HG03103 (cell line): Measurements from ENCODE around the gene NOL4L.

Experiments
- ATAC-seq: cut with Tn5 transposase; IDR thresholded peaks from one replicate; pipeline ENCODE4 v1.9.1; 2021; ENCODE audit warnings: low read depth; ENCODE audit not compliant: unreplicated experiment

NOL4L gene

DNA sequence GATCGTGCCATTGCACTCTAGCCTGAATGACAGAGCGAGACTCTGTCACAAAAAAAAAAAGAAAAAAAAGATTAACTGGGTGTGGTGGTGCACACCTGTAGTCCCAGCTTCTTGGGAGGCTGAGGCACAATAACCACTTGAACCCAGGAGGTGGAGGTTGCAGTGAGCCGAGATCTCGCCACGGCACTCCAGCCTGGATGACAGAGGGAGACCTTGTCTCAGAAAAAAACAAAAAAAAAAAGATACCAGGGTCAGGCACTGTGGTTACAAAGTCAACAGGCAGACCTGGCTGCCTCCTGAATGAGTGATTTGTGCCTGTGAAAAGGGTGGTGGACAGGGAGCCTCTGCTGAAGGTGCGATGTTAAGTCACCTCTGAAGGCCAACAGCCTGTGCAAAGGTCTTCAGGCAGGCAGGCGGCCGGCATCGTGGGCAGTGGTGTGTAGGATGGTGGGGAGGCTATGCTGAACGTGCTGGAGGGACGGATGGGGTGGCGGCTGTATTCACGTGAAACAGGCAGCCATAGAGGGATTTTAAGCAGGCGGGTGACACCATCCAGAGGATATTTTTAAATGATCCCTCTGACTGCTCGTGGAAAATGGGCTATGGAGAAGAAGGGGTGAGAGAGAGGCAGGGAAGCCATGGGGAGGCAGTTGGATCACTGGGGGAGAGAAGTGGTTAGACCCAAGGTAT lies 41.4 kb downstream of the NOL4L start:
- ATAC-seq = no peak

DNA sequence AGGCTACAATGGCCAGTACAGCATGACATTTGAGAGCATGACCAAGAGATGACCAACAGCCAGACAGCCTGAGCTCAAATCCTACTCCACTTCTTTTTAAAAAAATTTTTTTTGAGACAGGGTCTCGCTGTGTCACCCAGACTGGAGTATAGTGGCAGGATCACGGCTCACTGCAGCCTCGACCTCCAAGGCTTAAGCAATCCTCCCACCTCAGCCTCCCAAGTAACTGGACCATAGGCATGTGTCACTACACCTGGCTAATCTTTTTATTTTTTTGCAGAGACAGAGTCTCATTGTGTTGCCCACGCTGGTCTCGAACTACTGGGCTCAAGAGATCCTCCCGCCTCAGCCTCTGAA lies 42.9 kb downstream of the NOL4L start:
- no peak for ATAC-seq

DNA sequence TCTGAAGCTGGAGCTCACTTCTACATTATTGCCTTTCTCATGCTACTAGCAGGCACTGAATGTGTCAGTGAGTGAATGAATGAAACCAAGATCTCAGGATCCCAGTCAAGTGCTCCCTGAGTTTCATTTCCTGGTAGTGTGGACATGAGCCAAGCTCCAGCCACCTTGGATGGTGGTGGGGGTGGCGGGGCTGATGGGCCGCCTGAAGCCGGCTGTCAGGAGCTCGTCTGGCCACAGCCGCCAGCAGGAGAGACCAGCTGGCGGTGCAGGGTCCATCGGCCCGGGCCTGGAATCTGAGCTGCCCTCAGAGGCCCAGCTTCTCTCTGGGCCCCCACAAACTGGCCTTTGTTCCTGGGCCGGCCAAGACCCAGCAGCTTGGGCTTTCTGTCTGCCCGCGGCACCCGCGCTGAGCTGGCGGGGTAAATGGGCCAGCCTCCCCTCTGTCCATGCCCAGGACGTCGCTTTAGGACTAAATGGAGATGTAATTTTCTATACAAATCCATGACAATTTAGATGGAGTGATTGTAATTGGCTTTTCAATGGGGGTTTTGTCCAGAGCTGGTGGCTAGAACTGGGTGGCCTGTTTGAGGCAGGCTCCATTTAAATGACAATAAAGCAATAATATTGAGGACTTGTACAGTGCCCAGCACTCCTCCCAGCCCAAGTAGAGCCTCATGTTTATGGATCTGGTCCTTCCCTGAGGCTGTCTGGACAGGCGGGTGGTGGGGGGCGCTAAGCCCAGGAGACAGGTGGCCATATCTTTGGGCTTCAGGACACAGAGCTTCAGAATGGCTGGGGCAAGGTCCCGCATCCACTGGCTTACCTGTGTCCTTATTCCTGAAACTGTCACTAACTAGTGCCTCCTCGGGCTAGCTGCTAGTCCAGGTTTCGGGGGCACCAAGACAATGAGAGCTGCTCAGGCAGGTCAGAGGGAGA lies 43.5 kb downstream of the NOL4L start:
- no peak for ATAC-seq

DNA sequence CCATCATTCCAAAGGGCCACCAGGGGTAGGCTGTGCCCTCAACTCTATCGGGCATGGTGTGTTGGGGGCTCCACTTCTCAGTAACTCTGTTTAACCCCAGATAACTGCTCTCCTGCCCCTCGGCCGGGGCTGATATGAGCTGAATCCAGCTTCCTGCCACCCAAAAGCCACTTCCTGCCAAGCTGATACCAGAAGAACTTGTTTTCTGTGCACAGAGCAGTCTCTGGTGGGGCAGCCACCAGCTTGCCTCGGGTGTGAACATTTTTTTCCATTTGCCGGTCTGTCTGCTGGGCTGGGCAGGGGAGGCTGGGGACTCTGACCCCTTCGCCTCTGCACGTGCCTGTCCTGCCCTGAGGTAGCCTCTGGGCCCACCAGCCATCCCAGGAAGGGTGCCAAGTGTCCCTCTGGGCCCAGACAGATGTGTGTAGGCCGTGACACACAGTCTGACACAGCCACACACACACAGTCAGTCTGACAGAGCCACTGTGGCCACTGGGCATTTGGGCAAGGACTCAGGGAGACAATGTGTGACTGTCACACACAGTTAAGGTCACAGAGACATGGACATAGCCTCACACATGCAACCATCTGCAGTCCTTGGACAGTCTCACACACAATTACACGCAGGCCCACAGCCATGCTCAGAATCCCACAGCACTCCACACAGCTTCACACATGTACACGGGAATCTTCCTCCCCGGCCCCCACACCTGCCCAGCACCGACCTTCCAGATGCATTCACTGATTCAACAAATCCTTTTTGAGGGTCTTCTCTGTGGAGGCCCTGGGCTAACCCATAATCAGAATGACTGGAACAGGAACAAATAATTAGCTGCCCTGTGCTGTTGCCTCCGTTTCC lies 45.1 kb downstream of the NOL4L start:
- no peak for ATAC-seq

DNA sequence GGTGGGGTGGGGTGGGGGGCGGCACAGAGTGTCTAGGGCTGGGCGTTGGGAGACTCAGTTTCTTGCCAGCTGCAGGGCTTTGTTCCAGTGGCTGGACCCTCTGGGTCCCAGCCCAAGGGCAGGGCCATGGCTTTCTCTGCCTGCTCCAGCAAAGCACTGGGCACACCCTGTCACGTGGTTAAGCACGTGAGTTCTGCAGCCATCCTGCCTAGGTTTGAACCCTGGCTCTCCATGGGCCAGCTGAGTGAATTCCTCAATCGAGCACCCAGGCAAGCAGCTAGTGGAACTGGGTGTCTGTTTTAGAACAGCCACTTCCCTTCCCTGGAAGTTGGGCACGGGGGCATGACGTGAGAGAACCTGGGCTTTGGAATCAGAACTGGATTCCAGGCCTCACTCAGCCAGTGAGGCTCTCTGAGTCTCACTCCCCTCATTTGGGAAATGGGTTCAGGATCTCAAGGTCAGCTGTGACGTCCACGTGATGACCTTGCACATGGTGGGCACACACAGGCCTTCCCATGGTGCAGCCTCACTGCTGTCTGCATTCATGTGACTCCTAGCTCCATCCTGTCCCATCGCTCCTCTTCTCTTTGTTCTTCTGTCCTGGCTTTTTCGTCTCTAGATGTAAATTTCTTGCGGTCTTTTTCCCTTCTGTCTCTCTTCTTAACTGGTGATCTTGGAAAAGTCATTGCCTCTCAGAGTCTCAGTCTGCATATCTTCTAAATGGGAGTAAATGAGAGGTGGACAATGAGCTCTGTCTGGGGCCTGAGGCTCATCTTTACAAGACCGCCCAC lies 45.9 kb downstream of the NOL4L start:
- ATAC-seq = no peak

DNA sequence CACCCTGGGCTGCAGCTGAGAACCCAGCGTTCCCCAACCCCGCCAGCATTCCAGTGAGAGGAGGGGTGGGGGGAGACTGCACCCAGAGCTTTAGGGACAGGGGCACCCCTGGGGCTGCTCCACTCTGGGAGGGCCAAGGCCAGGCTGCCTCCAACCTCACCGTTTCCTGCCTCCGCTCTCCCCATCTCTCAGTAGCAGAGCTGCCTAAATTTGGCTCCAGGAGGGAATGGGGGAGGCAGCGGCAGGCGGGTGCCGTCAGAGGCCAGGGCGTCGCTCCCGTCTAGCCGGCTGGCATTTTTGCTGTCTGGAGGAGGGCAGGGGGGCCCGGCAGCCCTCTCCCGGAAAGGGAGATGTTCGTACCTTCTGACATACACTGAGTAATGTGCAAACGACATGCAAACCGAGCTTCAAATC lies 46.6 kb downstream of the NOL4L start:
- no peak for ATAC-seq

DNA sequence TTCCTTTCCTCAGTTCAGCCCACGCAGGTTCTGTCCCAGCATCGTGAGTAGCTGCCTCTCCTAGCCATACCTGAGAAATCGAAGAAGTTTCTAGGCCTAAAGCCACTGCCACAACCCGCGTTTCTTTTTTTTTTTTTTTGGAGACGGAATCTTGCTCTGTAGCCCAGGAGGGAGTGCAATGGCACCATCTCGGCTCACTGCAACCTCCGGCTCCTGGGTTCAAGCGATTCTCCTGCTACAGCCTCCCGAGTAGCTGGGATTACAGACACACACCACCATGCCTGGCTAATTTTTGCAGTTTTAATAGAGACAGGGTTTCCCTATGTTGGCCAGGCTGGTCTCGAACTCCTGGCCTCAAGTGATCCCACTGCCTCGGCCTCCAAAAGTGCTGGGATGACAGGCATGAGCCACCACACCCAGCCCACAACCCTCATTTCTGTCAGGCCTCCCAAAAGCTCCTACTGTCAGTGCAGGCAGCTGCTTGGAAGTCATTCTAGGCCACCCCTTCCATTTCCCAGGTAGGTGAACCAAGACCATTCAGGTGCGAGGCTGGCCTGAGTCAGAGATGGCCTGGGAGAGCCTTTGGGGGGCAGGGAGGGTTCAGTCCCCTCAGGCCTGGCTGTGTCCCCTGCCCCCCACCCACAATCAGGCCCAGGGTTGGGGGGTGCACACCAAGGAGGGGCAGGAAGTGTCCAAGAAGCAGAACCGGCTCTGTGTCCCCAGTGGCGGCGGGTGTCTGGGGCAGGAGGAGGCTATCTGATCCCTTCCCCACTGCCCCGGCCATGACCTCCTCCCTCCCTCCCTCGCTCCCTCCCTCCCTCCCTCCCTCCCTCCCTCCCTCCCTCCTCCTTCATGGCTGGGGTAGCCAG lies 47.2 kb downstream of the NOL4L start:
- ATAC-seq = no peak

DNA sequence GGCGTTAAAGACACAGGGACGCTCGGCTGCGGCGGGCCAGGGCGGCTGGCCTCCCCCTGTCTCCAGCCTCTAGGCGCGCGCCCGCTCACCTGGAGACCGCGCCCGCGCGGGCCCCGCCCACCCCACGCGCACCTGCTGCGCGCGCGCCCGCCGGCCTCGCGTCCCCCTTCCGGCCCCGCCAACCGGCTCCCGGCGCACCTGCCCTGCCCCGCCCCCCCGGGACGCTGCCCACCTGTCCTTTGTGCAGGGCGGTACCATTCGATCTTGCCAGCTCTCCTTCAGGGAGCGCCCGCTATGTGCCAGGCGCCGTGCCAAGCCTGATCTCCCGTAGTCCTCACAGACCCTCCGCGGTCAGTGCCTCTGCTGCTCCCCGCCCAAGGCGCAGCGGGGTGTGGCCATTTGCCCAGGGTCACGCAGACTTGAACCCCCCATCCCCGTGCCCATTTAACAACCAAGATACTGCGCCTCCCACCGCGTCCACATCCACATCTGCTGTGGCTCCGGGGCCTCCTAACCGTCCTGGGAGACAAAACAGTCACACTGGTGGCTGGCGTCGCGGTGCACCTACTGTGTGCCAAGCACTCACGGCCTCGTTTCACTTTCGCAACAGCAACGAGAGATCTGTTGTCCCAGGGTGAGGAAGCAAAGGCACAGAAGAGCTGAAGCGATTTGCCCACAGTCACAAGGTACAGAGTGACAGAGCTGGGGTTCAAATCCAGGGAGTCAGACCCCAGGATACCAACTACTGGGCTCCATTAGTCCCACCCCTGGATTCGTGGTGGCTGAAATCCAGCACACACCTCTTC lies 48.1 kb downstream of the NOL4L start:
- ATAC-seq = peak; percentile 17

DNA sequence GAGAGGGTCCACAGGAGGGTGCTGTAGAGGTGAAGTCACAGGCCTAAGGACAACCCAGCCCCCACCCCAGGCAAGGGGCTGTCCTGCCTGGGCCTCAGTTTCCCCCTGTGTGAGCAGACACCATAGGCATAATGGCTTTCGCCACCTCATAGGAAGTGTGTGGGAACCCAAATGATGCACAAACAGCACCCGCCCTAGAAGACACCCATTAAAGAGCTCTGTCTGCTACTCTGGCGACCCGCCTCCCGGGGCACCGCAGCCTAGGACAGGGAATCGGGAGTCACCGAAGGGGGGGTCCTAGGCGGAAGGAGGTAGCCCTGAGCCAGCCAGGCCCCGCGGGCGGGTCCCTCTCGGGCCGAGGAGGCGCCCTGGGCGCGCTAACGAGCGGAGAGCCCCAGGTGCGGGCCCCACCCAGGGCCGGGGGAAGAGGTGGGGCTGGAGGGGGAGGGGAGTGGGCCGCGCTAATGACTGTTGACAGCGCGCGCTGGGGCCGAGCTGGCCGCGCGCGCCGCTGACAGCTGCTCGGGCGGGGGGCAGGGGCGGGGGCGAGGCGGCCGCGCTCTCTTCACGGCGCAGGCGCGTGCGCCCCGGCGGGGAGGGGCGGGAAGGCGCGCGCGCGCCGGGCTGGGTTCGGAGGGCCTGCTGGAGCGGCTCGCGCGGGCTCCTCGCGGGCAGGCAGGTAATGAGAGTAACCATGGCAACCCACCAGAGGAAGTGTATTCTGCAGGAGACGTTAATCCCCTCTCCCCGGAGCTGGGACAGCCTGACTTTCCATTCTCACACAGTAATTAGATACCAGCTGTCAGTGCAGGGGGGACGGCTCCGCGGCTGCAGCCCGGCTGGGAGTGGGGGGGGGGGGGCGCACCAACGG lies 48.9 kb downstream of the NOL4L start:
- peak; percentile 43 for ATAC-seq

DNA sequence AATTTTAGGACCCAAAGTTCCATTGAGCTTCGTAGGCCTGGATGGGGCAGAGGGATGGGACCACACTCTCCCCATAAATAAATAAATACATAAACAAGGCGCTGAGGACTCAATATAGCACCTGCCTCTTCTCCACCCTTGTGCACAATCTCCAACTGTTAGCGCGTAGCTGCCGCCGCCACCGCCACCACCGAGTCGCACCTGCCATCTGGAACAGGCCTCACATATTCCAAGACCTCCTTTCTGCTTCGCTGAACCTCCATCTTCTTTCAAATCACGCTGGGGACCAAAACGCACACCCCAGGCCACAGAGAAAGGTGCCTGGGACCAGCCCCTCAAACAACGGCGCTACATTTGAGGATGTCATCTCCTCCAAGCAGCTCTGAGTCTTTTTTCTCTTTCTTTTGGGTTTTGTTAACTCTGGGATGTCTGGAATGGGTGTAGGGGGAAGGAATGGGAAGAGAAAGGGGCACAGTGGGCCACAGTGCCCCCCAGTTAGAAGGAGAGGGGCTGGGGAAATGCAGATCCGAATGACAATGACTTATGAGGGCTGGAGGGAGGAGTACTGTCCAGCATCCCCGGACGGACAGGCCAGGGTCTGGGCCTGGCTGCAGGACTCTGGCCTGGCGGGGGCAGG lies 49.7 kb downstream of the NOL4L start:
- no peak for ATAC-seq

DNA sequence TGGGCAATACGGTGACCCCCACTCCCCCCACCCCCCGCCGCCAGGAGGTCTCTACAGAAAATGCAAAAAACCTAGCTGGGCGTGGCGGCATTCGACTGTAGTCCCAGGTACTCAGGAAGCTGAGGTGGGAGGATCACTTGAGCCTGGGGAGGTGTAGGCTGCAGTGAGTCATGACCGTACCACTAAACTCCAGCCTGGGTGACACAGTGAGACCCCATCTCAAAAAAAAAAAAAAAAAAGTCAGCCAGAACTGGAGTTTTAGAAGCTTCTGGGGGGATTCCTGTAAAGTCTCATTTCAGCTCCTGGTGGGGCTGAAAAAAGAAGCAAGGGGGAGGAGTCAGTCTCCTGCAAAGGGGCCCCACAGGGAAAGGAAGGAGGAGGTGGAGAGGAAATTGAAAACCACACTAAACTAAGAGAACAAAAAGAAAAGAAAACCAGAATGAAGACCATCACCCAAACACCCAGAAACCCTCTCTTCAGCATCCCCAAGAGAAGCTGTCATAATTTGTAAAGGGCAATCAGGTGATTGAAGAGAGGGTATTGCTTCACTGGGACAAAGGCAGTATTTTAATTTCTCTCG lies 50.4 kb downstream of the NOL4L start:
- no peak for ATAC-seq

DNA sequence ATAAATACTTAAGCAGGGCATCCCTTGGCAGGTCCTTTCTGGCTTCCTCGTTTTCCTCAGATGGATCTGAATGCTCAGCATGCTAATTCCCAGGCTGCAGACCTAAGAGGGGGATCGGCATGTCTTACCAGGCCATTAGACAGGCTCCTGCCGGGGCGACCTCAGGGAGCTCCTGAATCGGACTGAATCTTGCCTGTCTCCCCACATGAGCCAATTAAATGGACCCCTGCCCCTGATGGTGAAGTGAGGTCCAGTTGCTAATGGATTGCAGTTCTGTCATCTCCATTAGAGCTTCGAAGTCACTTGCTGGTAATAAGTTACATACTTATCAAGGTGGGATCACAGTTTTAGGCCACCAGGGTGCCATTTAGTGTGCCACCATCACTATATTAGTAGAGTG lies 51.4 kb downstream of the NOL4L start:
- ATAC-seq = no peak

DNA sequence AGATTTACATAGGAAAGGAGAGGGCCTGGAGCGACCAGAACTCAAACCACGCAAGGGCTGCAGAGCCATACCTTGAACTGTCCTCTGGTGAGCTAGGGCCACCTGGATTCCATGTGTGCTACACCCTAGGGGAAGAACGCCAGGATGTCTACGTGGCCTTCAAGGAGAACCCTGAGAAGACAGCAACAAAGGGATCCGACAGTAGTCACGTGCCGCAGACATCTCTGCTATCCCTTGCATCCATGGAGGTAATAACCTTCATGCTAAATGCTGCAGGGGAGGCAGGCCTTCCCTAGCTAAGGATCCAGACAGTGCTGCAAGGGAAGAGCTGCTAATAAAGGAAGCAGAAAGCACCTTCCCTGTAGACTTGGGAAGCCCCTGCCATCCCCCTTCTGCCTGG lies 52.9 kb downstream of the NOL4L start:
- ATAC-seq = no peak

DNA sequence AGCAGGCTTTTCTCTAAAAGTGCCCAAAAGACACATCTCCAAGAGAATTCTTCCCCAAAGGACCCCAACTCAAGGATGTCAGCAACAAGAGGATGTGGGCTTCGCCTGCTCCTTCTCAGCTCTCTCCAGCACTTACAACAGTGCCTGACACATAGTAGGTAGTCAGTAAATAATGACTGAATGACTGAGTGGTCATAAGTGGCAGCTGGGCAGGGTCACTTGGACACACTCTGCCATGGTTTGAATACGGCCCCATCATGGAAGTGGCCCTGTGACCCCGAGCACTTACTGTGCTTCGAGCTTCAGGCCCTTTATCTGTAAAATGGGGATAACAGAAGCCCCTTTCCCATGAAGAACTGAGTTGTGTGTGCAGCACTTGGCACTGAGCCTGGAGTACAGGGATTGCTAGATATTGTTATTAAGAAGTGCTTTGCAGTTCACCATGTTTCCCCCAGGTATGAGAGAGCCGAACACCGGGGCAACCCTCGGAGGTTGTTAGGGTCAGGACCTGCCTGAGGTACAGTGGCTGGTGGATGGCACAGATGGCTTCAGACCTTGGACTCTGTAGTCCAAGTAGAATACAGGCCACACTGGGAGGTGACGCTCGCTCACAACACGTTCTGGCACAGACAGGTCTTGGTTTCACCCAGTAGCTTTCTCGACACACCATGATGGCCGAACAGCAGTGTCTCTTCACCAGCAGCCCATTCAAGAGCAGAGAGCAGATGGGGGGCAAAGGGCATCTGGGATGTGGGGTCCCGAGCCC lies 56.0 kb downstream of the NOL4L start:
- no peak for ATAC-seq

DNA sequence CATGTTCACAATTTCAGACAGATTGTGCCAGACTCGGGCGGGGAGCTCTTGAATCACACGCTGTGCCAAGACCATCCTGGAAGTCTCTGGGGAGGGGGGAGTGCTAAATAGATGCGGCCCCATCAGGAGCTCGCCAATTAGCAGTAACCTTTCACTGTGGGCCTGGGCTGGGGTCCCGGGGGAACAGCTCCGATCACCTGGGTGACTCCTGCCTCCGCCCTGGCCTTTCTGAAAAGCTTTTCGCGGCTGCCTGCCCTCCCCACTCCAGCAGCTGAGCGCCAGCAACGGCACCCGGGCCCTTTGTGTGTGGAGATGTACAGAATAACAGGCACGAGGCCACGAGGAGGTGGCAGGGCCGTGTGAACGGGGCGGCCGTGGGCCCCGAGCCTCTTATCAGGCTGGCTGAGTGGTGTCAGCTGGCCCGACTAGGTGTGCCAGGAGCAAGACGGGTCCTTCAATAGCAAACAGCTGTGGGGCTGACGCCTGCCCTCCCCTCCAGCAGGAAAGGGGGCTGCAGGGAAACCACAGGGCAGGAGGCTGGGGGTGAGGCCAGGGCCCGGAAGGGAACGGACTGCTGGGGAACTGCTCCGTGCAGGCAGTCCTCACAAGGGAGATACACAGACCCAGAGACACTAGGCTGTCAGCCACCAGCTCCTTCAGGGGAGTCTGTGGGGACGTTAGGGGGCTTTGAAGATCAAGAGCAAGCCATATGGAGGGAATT lies 56.8 kb downstream of the NOL4L start:
- ATAC-seq = no peak
